Kidney (tissue), 14 donors: ENCODE results near the gene CELSR2. TPM values are rescaled to one million over a fixed set of nuclear protein-coding genes. Genes with fewer than 3 reads are reported as not detected.
"Not testable (repeated sequence)": the region's sequence is repeated elsewhere in the genome, so short reads cannot be mapped to it uniquely, and the experiment has no call there.

Experiments
- DNase-seq, 5 donors: peaks; one replicate each; pipeline ENCODE4 v3.0.0-alpha.2; 2013 to 2020
- FAIRE-seq: peaks from 2 replicates; lab custom pipeline; 2012; peaks lifted over from hg19 to GRCh38; lab: Jason Lieb, UNC
- H3K27ac ChIP-seq, 2 donors: one replicate each; pipeline ENCODE4 v1.7.0; 2013; ENCODE audit warnings: low read depth in 2 of 2, low read length in 2 of 2, inconsistent platforms in 1 of 2
- H3K27me3 ChIP-seq: one replicate; pipeline ENCODE4 v1.7.1; 2013; ENCODE audit warnings: low read length, inconsistent platforms; ENCODE audit not compliant: control insufficient read depth, insufficient read depth
- H3K36me3 ChIP-seq, 3 donors: one replicate each; pipeline versions ENCODE4 v1.7.0 to v1.7.1; 2013; ENCODE audit warnings: low read length in 3 of 3, control low read depth in 1 of 3, inconsistent platforms in 1 of 3; ENCODE audit not compliant: insufficient read depth in 3 of 3, control insufficient read depth in 2 of 3
- H3K4me1 ChIP-seq, 3 donors: one replicate each; pipeline versions ENCODE4 v1.7.0 to v1.7.1; 2013; ENCODE audit warnings: low read length in 3 of 3, inconsistent platforms in 1 of 3, low read depth in 1 of 3; ENCODE audit not compliant: control insufficient read depth in 2 of 3, insufficient read depth in 2 of 3
- H3K4me3 ChIP-seq, 3 donors: one replicate each; pipeline versions ENCODE4 v1.7.0 to v1.8.1; 2013; ENCODE audit warnings: low read length in 3 of 3, control low read depth in 1 of 3, inconsistent platforms in 1 of 3
- H3K9ac ChIP-seq, 3 donors: one replicate each; pipeline versions ENCODE4 v1.7.0 to v1.7.1; 2013; ENCODE audit warnings: low read length in 3 of 3, control low read depth in 1 of 3, inconsistent platforms in 1 of 3
- H3K9me3 ChIP-seq, 3 donors: one replicate each; pipeline versions ENCODE4 v1.7.0 to v1.7.1; 2013; ENCODE audit warnings: low read length in 3 of 3, control low read depth in 1 of 3, inconsistent platforms in 1 of 3; ENCODE audit not compliant: control insufficient read depth in 2 of 3, insufficient read depth in 1 of 3
- CTCF ChIP-seq: IDR thresholded peaks from 3 replicates; pipeline ENCODE4 v1.5.1; 2012; ENCODE audit warnings: mild to moderate bottlenecking, moderate library complexity, borderline replicate concordance; ENCODE audit not compliant: insufficient read depth; ENCODE audit errors: extremely low read depth
- intact Hi-C: fragments of 100-400 bp; cut with DNase I; formaldehyde crosslinking; loops from one replicate; pipeline ENCODE4 v1.11.1; 2022
- polyA plus RNA-seq: library from polyadenylated mRNA; stranded (reverse); fragments of 350-450 nt; fragmentation: Illumina TruSeq; extraction: RNeasy Lipid Tissue Mini Kit (QIAGEN cat#74804); gene quantifications from one replicate; pipeline ENCODE4 v1.2.3, GENCODE V29; 2014; ENCODE audit warnings: low read depth, low replicate concordance; ENCODE audit not compliant: insufficient read depth
- total RNA-seq: library from RNA; stranded (reverse); fragmentation: NEBNext Ultra II Directional; extraction: Animal tissue kit (Norgen Biotek cat#: 25700); gene quantifications from one replicate; pipeline ENCODE4 v1.2.1, GENCODE V29; 2021
- donor health status: control.
- donor health status: control.
- donor health status: control.
- donor health status: control.
- donor health status: control.
- donor health status: DM: yes; HTN: yes; CAD: no.
- donor health status: Normal renal cell carcinoma (clear cell type).

The CELSR2 gene
- total and polyA plus RNA-seq, 2 donors from 2014 or later: 10.6 to 65.6 TPM

GRCh38 chr1:109282952-109283747, 33.8 kb downstream of the CELSR2 start, which contains the start of gene PSRC1:
PSRC1 (minus strand) TSS chr1:109283145.
- intact Hi-C loops: no loop called here
- Histone ChIP-seq H3K27ac (peak within 1 kb of the TSS; percentile 77 to 93), H3K4me1 (peaks cover 0 to 9% (median 6%) of the 10 kb centered on the region in 3 donors), H3K9me3 (no peaks in the 10 kb centered on the region), H3K27me3 (no peaks in the 10 kb centered on the region), H3K36me3 (no peaks in the 10 kb centered on the region), H3K9ac (peak within 1 kb of the TSS; percentile 63 to 94 (median 91)), H3K4me3 (peak within 1 kb of the TSS; percentile 86 to 89 (median 89))
- peak; percentile 46 for TF ChIP-seq CTCF
- FAIRE-seq (peak; percentile 60), DNase-seq (peak; percentile 97 to 98 (median 98))

- peaks cover 0 to 9% (median 6%) of the 10 kb centered on the region in 3 donors for H3K4me1 ChIP-seq
- TF ChIP-seq CTCF: no peak
- H3K36me3 ChIP-seq: no peaks in the 10 kb centered on the region
- H3K27me3 ChIP-seq: no peaks in the 10 kb centered on the region
- DNase-seq: peak in 1 of 5 donors; percentile 39
- no peak for FAIRE-seq
- peak overlapping the region; percentile 61 to 94 (median 63) for H3K9ac ChIP-seq
- intact Hi-C loops: no loop called here
- H3K27ac ChIP-seq: peak overlapping the region; percentile 77 to 93
- no peaks in the 10 kb centered on the region for H3K9me3 ChIP-seq
- peak overlapping the region; percentile 69 to 89 (median 86) for H3K4me3 ChIP-seq
Observed at GRCh38 chr1:109283748-109284600, 34.6 kb downstream of the CELSR2 start.

- not testable (repeated sequence) for DNase-seq
Observed at GRCh38 chr1:109286762-109287161, 37.4 kb downstream of the CELSR2 start.

GRCh38 chr1:109290137-109290536, 40.8 kb downstream of the CELSR2 start:
- FAIRE-seq (no peak), DNase-seq (no peak)
- H3K9ac ChIP-seq: no peak overlapping the region
- no peaks in the 10 kb centered on the region for H3K27me3 ChIP-seq
- no peak for TF ChIP-seq CTCF
- no peaks in the 10 kb centered on the region for H3K9me3 ChIP-seq
- H3K4me3 ChIP-seq: no peak overlapping the region
- intact Hi-C loops: no loop called here
- no peaks in the 10 kb centered on the region for H3K4me1 ChIP-seq
- no peak overlapping the region for H3K27ac ChIP-seq
- no peaks in the 10 kb centered on the region for H3K36me3 ChIP-seq

More at GRCh38 chr1:109286762-109287161, 37.4 kb downstream of the CELSR2 start:
- H3K27me3 ChIP-seq, H3K4me1 ChIP-seq, intact Hi-C loops, H3K4me3 ChIP-seq, H3K36me3 ChIP-seq, H3K9ac ChIP-seq, H3K27ac ChIP-seq, H3K9me3 ChIP-seq, FAIRE-seq: not testable (repeated sequence)
